PC-9 (cell line): ENCODE measurements around the gene ARL4A. TPM values are rescaled to one million over a fixed set of nuclear protein-coding genes. Genes with fewer than 3 reads are reported as not detected.

Experiments used
- BruUV-seq: library from RNA; stranded (reverse); fragments of 400-500 nt; replicated peaks from 2 replicates; lab custom pipeline; 2021; lab: Mats Ljungman, UMichigan
- CTCF ChIA-PET: fragments of 300-600 bp; sonication (Branson Sonifier 250); formaldehyde crosslinking; loops from one replicate; lab custom pipeline; 2022; ENCODE audit warnings: antibody characterized with exemption; lab: Charles Lee
- POLR2A ChIA-PET: fragments of 300-600 bp; sonication (Branson Sonifier 250); formaldehyde crosslinking; loops from one replicate; lab custom pipeline; 2022; ENCODE audit warnings: antibody characterized with exemption; ENCODE audit not compliant: unreplicated experiment; lab: Charles Lee
- DNase-seq, 2 experiments: peaks; one replicate each; pipeline versions ENCODE4 v3.0.0 to v3.0.0-alpha.2; 2015 to 2022; ENCODE audit warnings: mixed read lengths in 1 of 2
- H2AFZ ChIP-seq: fragments of 200-600 bp; sonication (generic); 2 replicates; pipeline ENCODE4 v1.8.1; 2017; ENCODE audit warnings: antibody characterized with exemption
- H3F3A ChIP-seq: fragments of 200-600 bp; sonication (generic); 2 replicates; pipeline ENCODE4 v1.8.1; 2017; ENCODE audit warnings: antibody characterized with exemption, mild to moderate bottlenecking, low read depth; ENCODE audit not compliant: insufficient read depth
- H3K27ac ChIP-seq: fragments of 200-600 bp; sonication (generic); 2 replicates; pipeline ENCODE4 v1.6.1; 2016; ENCODE audit warnings: mixed run types
- H3K27me3 ChIP-seq: fragments of 200-600 bp; sonication (generic); 2 replicates; pipeline ENCODE4 v1.6.1; 2016; ENCODE audit warnings: low read depth, mixed run types; ENCODE audit not compliant: insufficient read depth
- H3K36me3 ChIP-seq: fragments of 200-600 bp; sonication (generic); 2 replicates; pipeline ENCODE4 v1.6.1; 2016; ENCODE audit warnings: low read depth, mixed run types
- H3K4me1 ChIP-seq: fragments of 200-600 bp; sonication (generic); replicated peaks from 2 replicates; pipeline ENCODE4 v1.6.1; 2016; ENCODE audit warnings: mixed run types; ENCODE audit not compliant: insufficient read depth
- H3K4me2 ChIP-seq: fragments of 200-600 bp; sonication (generic); 2 replicates; pipeline ENCODE4 v1.6.1; 2017; ENCODE audit warnings: mixed run types
- H3K4me3 ChIP-seq: fragments of 200-600 bp; sonication (generic); 2 replicates; pipeline ENCODE4 v1.6.1; 2016; ENCODE audit warnings: mixed run types
- H3K79me2 ChIP-seq: fragments of 200-600 bp; sonication (generic); 2 replicates; pipeline ENCODE4 v1.6.1; 2017; ENCODE audit warnings: low read depth, mixed run types
- H3K9me2 ChIP-seq: fragments of 200-600 bp; sonication (generic); 2 replicates; pipeline ENCODE4 v1.8.1; 2017; ENCODE audit warnings: mild to moderate bottlenecking; ENCODE audit not compliant: insufficient read depth
- H3K9me3 ChIP-seq: fragments of 200-600 bp; sonication (generic); 2 replicates; pipeline ENCODE4 v1.8.1; 2016; ENCODE audit warnings: low read depth; ENCODE audit not compliant: insufficient read depth
- H4K20me1 ChIP-seq: fragments of 200-600 bp; sonication (generic); 2 replicates; pipeline ENCODE4 v1.8.1; 2017; ENCODE audit not compliant: insufficient read depth
- EZH2 ChIP-seq: fragments of 200-600 bp; sonication (generic); IDR thresholded peaks from 2 replicates; pipeline ENCODE4 v1.8.0; 2017; ENCODE audit warnings: antibody characterized with exemption, low read depth
- intact Hi-C: fragments of 100-400 bp; cut with micrococcal nuclease; formaldehyde crosslinking; loops from one replicate; pipeline ENCODE4 v1.10.0; 2022; ENCODE audit not compliant: unreplicated experiment
- total RNA-seq: library from RNA; stranded (reverse); gene quantifications from 2 replicates; pipeline ENCODE4 v1.2.3, GENCODE V29; 2021
- TF ChIP-seq, protein P1 (sequence below): fragments of 200-600 bp; sonication (generic); conservative IDR thresholded peaks from 2 replicates; pipeline ENCODE4 v1.6.1; 2017; ENCODE audit warnings: mixed run types, antibody characterized with exemption, mild to moderate bottlenecking, moderate library complexity

The ARL4A gene
- total RNA-seq, 1 experiment from 2014 or later = 17.9 TPM

- no TSS peak for BruUV-seq
Measured at GRCh38 chr7:12692479-12693259, 5.2 kb downstream of the ARL4A start.

DNA sequence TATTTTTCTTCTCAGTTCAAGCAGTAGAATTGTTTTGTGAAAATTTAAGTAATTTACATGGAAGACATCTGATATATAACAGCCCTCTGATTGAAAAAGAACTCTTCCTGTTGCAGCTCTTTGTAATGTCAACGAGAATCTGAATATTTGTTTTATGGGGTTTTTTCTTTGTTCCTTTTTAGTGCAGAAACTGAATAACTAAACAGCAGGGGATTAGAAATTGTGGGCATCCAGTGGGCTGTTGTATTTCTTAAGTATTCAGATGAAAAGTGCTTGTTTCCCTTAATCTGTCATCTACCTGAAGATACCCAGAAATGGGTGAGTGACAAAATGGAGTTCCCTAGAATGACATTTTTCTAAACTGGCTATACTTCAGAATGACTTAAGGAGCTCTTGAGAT is 7.4 kb downstream of the ARL4A start:
- H2AFZ ChIP-seq = no peak overlapping the region
- no peaks in the 10 kb centered on the region for H3K27me3 ChIP-seq
- no peaks in the 10 kb centered on the region for H3K9me3 ChIP-seq
- DNase-seq = no peak
- H3K4me2 ChIP-seq = no peak overlapping the region
- H3K36me3 ChIP-seq = no peaks in the 10 kb centered on the region
- no peaks in the 10 kb centered on the region for H3K9me2 ChIP-seq
- H3K4me1 ChIP-seq = peaks cover 12% of the 10 kb centered on the region
- no TSS peak for BruUV-seq
- no peaks in the 10 kb centered on the region for H3F3A ChIP-seq
- intact Hi-C loops = loop anchor here (5.0 kb wide), 1 partner anchor 42 kb away; no protein-coding TSS in a partner anchor
- TF ChIP-seq, protein P1, sequence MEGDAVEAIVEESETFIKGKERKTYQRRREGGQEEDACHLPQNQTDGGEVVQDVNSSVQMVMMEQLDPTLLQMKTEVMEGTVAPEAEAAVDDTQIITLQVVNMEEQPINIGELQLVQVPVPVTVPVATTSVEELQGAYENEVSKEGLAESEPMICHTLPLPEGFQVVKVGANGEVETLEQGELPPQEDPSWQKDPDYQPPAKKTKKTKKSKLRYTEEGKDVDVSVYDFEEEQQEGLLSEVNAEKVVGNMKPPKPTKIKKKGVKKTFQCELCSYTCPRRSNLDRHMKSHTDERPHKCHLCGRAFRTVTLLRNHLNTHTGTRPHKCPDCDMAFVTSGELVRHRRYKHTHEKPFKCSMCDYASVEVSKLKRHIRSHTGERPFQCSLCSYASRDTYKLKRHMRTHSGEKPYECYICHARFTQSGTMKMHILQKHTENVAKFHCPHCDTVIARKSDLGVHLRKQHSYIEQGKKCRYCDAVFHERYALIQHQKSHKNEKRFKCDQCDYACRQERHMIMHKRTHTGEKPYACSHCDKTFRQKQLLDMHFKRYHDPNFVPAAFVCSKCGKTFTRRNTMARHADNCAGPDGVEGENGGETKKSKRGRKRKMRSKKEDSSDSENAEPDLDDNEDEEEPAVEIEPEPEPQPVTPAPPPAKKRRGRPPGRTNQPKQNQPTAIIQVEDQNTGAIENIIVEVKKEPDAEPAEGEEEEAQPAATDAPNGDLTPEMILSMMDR = no peak
- no peak for TF ChIP-seq EZH2
- POLR2A ChIA-PET = no interaction called here
- H3K27ac ChIP-seq = no peak overlapping the region
- no peaks in the 10 kb centered on the region; the same call in 1 of the 2 replicates for H4K20me1 ChIP-seq
- H3K79me2 ChIP-seq = peaks cover under 1% of the 10 kb centered on the region
- H3K4me3 ChIP-seq = no peak overlapping the region
- CTCF ChIA-PET = no interaction called here

More at GRCh38 chr7:12692479-12693259, 5.2 kb downstream of the ARL4A start:
- no peaks in the 10 kb centered on the region; the same call in 1 of the 2 replicates for H4K20me1 ChIP-seq
- intact Hi-C loops = loop anchor here (5.0 kb wide), 1 partner anchor 45 kb away; no protein-coding TSS in a partner anchor
- H3K79me2 ChIP-seq = peaks cover 16% of the 10 kb centered on the region
- no peak overlapping the region for H2AFZ ChIP-seq
- H3K4me3 ChIP-seq = no peak overlapping the region
- H3K27me3 ChIP-seq = no peaks in the 10 kb centered on the region
- H3K36me3 ChIP-seq = no peaks in the 10 kb centered on the region
- H3K9me3 ChIP-seq = no peaks in the 10 kb centered on the region
- DNase-seq = no peak
- H3F3A ChIP-seq = no peaks in the 10 kb centered on the region
- H3K4me2 ChIP-seq = no peak overlapping the region
- H3K27ac ChIP-seq = no peak overlapping the region
- peaks cover 18% of the 10 kb centered on the region for H3K4me1 ChIP-seq
- TF ChIP-seq, protein P1 = no peak
- TF ChIP-seq EZH2 = no peak
- POLR2A ChIA-PET = interaction anchor here (0.5 kb wide), 1 partner anchor 48 kb away, joined by 3 read pairs; no protein-coding TSS in a partner anchor
- CTCF ChIA-PET = interaction anchor here (0.7 kb wide), 1 partner anchor 276 kb away, joined by 4 read pairs; no protein-coding TSS in a partner anchor
- no peaks in the 10 kb centered on the region for H3K9me2 ChIP-seq

GRCh38 chr7:12695965-12696364 is 8.5 kb downstream of the ARL4A start:
- no peaks in the 10 kb centered on the region for H3F3A ChIP-seq
- CTCF ChIA-PET = interaction anchor here (0.7 kb wide), 1 partner anchor 10 kb away, joined by 3 read pairs; no protein-coding TSS in a partner anchor
- no peak for TF ChIP-seq EZH2
- TF ChIP-seq, protein P1 = no peak
- H3K4me2 ChIP-seq = no peak overlapping the region
- POLR2A ChIA-PET = interaction anchor here (0.8 kb wide), 1 partner anchor 20 kb away, joined by 13 read pairs; no protein-coding TSS in a partner anchor
- H3K36me3 ChIP-seq = no peaks in the 10 kb centered on the region
- DNase-seq = no peak
- H4K20me1 ChIP-seq = no peaks in the 10 kb centered on the region; the same call in 1 of the 2 replicates
- no peaks in the 10 kb centered on the region for H3K79me2 ChIP-seq
- no peak overlapping the region for H3K4me3 ChIP-seq
- H3K4me1 ChIP-seq = peaks cover 12% of the 10 kb centered on the region
- H3K27me3 ChIP-seq = no peaks in the 10 kb centered on the region
- no peaks in the 10 kb centered on the region; the same call in 1 of the 2 replicates for H3K9me3 ChIP-seq
- H2AFZ ChIP-seq = no peak overlapping the region
- intact Hi-C loops = no loop called here
- no peak overlapping the region for H3K27ac ChIP-seq
- BruUV-seq = no TSS peak
- no peaks in the 10 kb centered on the region for H3K9me2 ChIP-seq
